HG02840 (cell line): Measurements from ENCODE around the gene PARD3B.

Source experiments
- ATAC-seq: cut with Tn5 transposase; IDR thresholded peaks from one replicate; pipeline ENCODE4 v1.9.1; 2021; ENCODE audit warnings: mild to moderate bottlenecking, moderate library complexity, moderate number of reproducible peaks; ENCODE audit not compliant: unreplicated experiment, low FRiP score

Gene PARD3B

GRCh38 chr2:205509655-205510054, 964.4 kb downstream of the PARD3B start:
- ATAC-seq: no peak

DNA sequence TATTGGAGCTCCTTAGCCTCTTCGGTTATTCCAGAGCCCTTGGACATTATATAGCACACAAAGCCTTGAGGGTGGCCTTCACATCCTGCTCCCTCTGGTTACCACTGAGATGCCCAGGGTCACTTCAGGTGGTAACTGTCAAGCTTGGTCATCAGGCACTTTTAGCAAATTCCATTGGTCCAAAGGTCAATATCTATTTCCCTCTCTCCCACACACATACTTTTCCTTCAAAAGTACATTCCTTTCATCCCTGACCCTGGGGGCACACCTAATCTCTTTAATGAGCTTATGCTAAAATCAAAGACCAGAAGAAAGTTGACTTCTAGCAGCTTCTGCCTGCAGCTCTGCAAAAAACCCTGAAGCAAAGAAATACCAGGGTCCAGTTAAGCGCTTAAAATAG, 965.1 kb downstream of the PARD3B start:
- ATAC-seq: no peak

DNA sequence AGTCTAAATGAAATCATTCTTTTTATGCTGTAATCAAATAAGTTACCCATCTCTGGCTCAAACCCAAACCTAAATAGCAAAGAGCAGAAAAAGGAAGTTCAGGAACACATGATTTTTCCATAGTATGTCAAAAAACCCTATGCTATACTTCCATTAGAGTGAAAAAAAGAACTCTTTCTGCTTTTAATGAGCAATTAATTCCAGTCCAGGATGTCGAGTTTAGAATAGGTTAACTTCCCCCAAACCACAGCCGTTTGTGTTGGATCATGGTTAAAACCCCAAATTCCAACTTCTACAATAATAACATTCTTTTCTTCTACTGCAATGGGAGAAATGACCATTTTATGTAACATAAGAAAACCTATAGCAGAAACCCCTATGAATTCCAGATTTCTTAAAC, 965.9 kb downstream of the PARD3B start:
- ATAC-seq: no peak

GRCh38 chr2:205511641-205512040, 966.4 kb downstream of the PARD3B start:
- ATAC-seq: no peak

- no peak for ATAC-seq
These were observed 975.0 kb downstream of the PARD3B start for GRCh38 chr2:205520311-205520710.

GRCh38 chr2:205524656-205525055, 979.4 kb downstream of the PARD3B start:
- ATAC-seq: no peak

DNA sequence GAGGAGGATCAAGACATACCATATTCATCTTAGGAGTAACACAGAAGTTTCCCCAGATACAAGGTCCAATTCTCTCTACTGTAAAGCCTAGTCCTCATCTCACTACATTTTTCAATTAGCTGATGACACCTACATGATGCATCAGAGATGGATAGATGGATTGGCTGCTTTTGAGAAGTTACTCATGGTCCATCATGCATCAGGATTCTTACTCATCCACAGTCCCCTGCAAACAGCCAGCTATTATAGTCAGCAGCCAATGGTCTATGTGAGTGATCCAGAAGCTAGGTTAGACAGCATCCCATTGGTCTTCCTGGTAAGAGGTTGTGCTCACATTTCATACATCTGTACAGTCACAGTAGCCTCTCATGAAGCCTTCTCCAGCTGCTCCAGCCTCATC, 982.5 kb downstream of the PARD3B start:
- no peak for ATAC-seq

GRCh38 chr2:205531072-205531471, 985.8 kb downstream of the PARD3B start:
- ATAC-seq: no peak

DNA sequence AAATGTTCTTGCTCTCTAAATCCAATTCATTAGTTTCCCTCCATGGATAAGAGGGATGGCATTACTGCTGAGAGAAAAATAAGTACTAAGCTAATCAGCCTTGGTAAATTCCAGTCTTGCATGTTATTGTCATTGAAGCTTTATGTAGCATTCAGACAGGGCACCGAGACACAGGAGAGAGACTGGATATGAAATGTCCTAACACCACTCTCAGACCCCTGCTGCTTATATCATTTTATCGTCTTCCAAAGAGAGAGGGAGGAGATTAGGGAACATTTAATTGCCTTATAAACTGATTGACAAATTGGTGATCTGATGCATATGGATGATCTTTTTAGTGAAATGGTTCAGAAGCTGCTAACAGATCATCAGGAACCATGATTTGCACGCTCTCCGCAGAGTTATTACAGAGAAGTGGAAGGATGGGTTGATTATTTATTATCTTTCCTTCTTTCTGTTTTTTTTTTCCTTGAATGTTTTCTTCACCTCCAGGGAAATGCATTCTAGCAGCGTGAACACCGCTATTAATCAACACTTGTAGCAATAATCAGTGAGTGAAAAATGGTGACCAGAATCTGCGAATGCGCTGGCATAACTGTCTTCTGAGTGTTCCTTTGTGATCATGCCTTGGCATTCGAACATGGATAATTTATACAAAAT, 986.3 kb downstream of the PARD3B start:
- ATAC-seq: no peak

GRCh38 chr2:205535001-205535400, 989.7 kb downstream of the PARD3B start:
- no peak for ATAC-seq

GRCh38 chr2:205539603-205540002, 994.3 kb downstream of the PARD3B start:
- ATAC-seq: no peak

GRCh38 chr2:205540036-205540435, 994.8 kb downstream of the PARD3B start:
- ATAC-seq: no peak

DNA sequence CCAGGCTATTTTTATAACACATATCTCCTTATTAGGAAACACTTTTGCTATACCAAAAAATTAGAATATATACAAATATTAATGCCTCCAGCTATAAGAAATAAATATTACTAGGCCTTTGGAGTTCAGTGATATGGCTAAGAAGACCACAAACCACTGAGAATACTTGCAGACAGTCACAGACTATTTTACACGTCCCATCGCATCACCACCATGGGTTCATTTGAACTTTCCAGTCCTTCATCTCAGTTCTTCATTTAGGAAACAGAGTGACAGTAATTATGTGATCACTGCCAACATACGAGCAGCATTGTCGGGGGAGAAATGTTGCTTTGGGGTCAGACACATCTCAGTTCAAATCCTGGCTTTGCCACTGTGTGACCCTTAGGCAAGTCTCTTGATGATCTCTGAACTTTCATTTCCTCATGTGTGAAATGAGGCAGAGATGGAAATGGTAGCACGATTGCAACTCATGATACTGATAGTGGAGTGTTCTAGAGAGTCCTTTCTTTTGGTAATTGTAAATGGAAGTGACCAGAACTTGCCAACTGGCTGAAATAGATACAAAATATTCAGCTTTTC, 998.1 kb downstream of the PARD3B start:
- no peak for ATAC-seq

GRCh38 chr2:205543937-205544702, 998.8 kb downstream of the PARD3B start:
- ATAC-seq: no peak

DNA sequence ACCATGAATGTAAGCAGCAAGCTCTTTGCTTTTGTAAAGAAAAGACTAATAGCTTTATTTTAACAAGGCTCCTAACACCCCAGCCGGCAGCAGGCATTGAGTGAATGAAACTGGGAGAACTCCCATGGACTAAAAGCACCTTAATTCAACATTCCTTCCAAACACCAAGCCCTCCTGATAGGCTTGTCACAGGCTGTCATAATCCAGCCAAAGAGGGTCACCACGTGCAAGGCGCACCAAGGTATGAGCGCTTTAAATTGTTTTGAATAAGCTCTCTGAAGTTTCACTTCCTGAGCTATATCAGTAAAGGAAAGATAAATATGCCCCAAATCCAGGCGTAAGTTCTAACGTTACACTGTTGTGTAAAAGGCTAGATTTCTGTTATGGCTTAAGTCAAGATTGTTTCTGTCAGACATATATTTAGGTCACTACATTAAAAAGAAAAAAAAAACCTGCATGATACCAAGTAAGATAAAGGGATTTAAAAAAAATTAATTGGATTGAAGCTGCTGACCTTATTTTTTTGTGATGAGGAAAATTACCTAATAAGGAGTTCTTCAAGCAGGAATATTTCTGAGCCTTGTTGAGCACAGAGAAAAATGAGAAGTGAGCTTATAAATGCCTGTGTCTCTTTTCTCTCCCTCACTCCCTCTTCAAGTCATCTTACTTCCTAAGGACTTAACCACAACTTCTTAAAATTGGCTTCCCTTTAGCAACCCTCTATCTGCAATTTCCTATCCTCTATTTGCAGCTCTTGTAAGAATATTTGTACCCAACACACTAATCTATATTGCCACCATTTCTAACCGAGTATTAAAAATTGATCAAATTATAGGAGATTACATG, 1000.9 kb downstream of the PARD3B start:
- no peak for ATAC-seq

DNA sequence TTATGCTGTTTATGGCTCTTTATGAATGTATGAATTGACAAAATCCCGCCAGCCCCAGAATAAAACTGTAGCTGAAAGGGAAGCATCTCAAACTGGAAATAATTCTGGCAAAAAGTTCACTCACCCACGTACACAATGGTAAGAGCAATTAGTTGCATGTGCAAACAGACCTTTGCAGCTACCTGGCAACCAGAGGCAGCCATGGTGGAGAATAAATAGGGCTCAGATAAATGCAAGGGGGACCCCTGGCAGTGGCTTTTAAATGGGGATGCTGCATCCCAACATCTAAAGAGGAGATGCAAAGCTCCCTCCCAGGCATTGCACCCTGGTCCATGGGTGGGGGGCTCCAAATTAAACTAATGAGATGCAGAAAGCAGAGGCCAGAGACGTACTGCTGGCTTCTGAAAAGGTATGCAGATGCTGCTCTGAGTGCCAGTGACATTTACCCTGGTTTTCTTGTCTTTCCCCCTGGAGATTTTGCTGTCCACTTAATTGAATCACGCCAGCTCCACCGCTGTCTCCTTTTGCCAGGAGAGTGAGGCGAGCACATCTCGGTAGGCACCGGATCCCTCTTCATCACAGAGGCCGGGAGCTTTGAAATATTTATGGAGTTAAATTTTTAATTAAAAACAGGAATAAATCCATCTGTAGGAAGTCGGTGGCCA, 1010.4 kb downstream of the PARD3B start:
- no peak for ATAC-seq

DNA sequence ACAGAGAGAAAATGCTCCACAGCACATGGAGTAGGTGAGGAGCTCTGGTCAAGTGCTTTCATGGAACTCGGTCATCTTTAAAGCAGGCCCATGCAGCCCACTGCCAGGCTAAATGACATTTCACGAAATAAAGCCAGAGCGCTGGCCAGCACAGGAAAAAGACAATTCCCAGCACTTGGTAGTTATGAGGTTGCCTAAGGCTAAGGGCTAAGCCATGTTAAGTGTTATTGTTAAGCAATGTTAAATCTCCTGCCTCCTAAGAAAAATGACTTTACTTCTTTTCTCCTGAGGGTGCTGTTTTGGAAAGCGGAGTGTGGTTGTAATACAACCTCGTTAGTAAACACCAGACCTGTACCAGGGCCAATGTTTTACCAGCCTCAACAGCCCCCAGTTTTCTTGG, 1011.1 kb downstream of the PARD3B start:
- ATAC-seq: no peak

- ATAC-seq: no peak
These were observed 1011.7 kb downstream of the PARD3B start for GRCh38 chr2:205556841-205557539.

- ATAC-seq: no peak
These were observed 1012.6 kb downstream of the PARD3B start for GRCh38 chr2:205557873-205558272.

GRCh38 chr2:205561441-205561840, 1016.2 kb downstream of the PARD3B start:
- ATAC-seq: no peak
